ENCODE results near the gene TNFRSF13B. TPM values are rescaled to one million over a fixed set of nuclear protein-coding genes. Genes with fewer than 3 reads are reported as not detected.

The TNFRSF13B gene
- total RNA-seq, 1 donor from 2014 or later: not detected

DNA sequence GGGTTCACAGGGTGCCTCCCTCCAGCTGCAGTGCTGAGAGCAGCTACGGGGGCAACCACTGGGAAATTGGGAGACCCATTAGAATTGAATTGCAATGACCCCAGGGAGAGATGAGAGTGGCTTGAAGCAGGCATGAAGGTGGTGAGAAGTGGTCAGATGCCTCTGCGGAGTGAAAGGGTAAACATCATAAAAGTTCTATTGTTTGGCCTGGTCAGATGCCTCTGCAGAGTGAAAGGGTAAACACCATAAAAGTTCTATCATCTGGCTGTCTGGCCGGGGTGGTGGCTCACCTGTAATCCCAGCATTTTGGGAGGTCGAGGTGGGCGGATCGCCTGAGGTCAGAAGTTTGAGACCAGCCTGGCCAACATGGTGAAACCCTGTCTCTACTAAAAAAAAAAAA lies 53.5 kb downstream of the TNFRSF13B start:
- Histone ChIP-seq H3K4me1 (no peaks in the 10 kb centered on the region), H3K9me3 (no peaks in the 10 kb centered on the region), H3K4me3 (no peak overlapping the region), H3K27ac (no peak overlapping the region), H3K36me3 (no peaks in the 10 kb centered on the region), H3K27me3 (no peaks in the 10 kb centered on the region)
- DNase-seq (ENCODE audit: low spot score in 2 of 2): no peak
- intact Hi-C loops (cut with DNase I): no loop called here
- TF ChIP-seq, protein P1, sequence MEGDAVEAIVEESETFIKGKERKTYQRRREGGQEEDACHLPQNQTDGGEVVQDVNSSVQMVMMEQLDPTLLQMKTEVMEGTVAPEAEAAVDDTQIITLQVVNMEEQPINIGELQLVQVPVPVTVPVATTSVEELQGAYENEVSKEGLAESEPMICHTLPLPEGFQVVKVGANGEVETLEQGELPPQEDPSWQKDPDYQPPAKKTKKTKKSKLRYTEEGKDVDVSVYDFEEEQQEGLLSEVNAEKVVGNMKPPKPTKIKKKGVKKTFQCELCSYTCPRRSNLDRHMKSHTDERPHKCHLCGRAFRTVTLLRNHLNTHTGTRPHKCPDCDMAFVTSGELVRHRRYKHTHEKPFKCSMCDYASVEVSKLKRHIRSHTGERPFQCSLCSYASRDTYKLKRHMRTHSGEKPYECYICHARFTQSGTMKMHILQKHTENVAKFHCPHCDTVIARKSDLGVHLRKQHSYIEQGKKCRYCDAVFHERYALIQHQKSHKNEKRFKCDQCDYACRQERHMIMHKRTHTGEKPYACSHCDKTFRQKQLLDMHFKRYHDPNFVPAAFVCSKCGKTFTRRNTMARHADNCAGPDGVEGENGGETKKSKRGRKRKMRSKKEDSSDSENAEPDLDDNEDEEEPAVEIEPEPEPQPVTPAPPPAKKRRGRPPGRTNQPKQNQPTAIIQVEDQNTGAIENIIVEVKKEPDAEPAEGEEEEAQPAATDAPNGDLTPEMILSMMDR (IDR thresholded peaks at IDR 0.05): no peak

DNA sequence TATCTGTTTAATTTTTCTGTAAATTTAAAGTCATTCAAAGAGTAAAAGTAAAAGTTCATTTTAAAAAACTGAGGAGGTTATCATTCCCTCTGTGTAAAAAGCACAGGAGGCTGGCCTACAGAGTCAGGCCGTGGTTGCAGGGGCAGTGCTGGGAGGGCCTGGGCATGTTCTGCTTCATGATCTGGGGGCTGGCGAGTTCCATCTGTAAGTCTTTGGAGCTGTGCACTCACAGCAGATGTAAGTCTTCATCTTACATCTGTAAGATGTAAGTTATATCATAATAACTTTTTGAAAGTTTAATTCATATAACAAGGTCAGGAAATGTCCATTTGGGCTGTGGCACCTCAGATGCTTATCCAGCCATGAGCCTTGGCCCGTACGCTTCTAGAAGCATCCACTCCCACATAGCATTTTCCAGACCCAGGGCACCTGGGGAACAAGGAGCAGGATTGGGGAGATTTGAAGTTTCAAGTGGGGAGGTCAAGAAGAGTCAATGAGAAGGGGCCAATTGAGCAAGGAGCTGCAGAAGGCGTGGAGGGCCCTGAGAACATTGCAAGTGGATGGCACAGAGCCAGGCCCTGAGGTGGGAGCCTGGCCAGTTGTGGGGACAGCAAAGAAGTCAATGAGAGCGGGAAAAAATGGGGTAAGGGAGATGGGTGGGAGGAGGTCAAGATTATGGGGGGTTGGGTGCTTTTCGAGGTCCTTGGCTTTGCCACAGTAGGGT lies 54.1 kb downstream of the TNFRSF13B start:
- intact Hi-C loops (cut with DNase I): no loop called here
- H3K4me3 ChIP-seq: no peak overlapping the region
- no peaks in the 10 kb centered on the region for H3K4me1 ChIP-seq
- TF ChIP-seq, protein P1 (IDR thresholded peaks at IDR 0.05): no peak
- H3K9me3 ChIP-seq: no peaks in the 10 kb centered on the region
- no peaks in the 10 kb centered on the region for H3K36me3 ChIP-seq
- no peak for DNase-seq (ENCODE audit: low spot score in 2 of 2)
- no peak overlapping the region for H3K27ac ChIP-seq
- no peaks in the 10 kb centered on the region for H3K27me3 ChIP-seq

DNA sequence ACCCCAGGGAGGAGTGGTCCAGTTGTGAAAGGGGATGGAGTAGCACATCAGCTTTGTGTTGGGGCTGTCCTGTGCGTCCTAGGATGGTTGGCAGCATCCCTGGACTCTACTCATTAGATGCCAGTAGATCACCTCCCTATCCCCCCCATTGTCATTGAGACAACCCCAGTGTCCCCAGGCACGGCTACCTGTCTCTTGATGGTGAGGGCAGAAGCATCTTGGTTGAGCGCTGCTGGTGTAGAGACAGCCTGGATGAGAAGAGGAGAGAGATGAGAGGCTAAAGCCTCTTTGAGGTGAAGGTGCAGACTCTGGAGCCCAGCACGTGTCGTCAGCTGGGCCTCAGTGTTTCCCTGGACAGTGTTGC lies 55.4 kb downstream of the TNFRSF13B start:
- Histone ChIP-seq H3K27ac (no peak overlapping the region), H3K9me3 (no peaks in the 10 kb centered on the region), H3K4me3 (no peak overlapping the region), H3K4me1 (no peaks in the 10 kb centered on the region), H3K36me3 (no peaks in the 10 kb centered on the region), H3K27me3 (no peaks in the 10 kb centered on the region)
- intact Hi-C loops (cut with DNase I): no loop called here
- TF ChIP-seq, protein P1 (IDR thresholded peaks at IDR 0.05): no peak
- DNase-seq (ENCODE audit: low spot score in 2 of 2): no peak

DNA sequence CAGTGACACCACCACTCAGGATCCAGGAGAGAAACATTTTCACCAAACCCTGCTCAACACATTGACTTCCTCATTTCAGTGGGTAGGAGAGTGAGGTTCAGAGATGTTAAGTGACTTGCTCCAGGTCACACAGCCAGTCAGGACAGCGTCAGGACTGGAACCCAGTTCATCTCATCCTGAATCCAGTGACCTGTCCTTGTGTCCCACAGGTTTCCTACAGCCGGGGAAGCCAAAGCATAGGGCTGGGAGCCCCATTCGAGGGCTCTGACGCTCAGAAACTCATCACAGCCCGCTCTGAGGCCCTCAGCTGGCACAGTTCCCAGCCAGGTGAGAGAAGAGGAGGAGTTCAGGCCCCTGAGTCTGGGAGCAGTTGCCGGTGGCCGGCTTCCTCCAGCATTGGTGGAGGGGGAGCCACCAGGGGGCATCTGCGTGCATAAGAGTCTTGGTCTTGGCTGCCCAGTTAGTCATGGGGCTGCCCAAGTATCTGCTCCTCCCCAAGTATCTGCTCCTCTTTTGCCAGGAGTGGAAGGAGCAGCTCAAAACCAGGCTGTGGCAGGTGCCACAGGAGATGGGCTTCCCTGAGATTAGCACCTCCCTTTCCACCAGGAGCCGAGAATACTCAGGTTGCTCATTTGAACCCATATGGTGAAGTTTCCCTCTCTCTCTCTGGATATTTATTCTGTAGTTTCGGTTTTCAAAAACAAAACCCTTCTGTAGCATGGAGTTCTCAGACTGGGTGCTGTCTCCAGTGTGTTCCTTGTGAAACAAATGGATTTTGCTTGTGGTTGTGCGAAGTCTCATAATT lies 56.0 kb downstream of the TNFRSF13B start:
- Histone ChIP-seq H3K9me3 (no peaks in the 10 kb centered on the region), H3K27me3 (no peaks in the 10 kb centered on the region), H3K4me3 (no peak overlapping the region), H3K36me3 (no peaks in the 10 kb centered on the region), H3K4me1 (no peaks in the 10 kb centered on the region), H3K27ac (no peak overlapping the region)
- TF ChIP-seq, protein P1 (IDR thresholded peaks at IDR 0.05): peak in 1 of 3 experiments; percentile 20
- DNase-seq (ENCODE audit: low spot score in 2 of 2): peak in 1 of 2 donors; percentile 61
- intact Hi-C loops (cut with DNase I): no loop called here

DNA sequence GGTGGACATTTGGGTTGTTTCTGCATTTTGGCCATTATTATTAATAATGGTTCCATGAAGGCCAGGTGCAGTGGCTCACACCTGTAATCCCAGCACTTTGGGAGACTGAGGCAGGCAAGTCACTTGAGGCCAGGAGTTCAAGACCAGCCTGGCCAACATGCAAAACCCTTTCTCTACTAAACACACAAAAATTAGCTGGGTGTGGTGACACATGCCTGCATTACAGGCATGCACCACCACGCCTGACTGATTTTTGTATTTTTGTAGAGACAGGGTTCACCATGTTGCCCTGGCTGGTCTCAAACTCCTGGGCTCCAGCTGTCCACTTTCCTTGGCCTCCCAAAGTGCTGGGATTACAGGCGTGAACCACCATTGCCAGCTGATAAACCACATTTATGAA lies 58.5 kb downstream of the TNFRSF13B start:
- H3K27me3 ChIP-seq: no peaks in the 10 kb centered on the region
- TF ChIP-seq, protein P1 (IDR thresholded peaks at IDR 0.05): no peak
- no peaks in the 10 kb centered on the region for H3K9me3 ChIP-seq
- no peak for DNase-seq (ENCODE audit: low spot score in 2 of 2)
- no peaks in the 10 kb centered on the region for H3K36me3 ChIP-seq
- H3K27ac ChIP-seq: no peak overlapping the region
- H3K4me3 ChIP-seq: no peak overlapping the region
- H3K4me1 ChIP-seq: no peaks in the 10 kb centered on the region
- intact Hi-C loops (cut with DNase I): no loop called here
